Mucosa of rectum (tissue), 2 donors: ENCODE data around the gene LMX1B.

ENCODE experiments used
- H3K27ac ChIP-seq, 2 donors: one replicate each; pipeline ENCODE4 v1.7.0; 2013; ENCODE audit warnings: inconsistent platforms in 2 of 2, low read depth in 2 of 2, low read length in 2 of 2
- H3K27me3 ChIP-seq, 2 donors: one replicate each; pipeline ENCODE4 v1.7.0; 2013; ENCODE audit warnings: low read length in 2 of 2; ENCODE audit not compliant: control insufficient read depth in 2 of 2, insufficient read depth in 2 of 2
- H3K36me3 ChIP-seq, 2 donors: one replicate each; pipeline ENCODE4 v1.7.0; 2013; ENCODE audit warnings: low read length in 2 of 2; ENCODE audit not compliant: control insufficient read depth in 2 of 2, insufficient read depth in 2 of 2
- H3K4me1 ChIP-seq, 2 donors: one replicate each; pipeline ENCODE4 v1.7.0; 2013; ENCODE audit warnings: low read length in 2 of 2, mild to moderate bottlenecking in 1 of 2; ENCODE audit not compliant: control insufficient read depth in 2 of 2, insufficient read depth in 2 of 2
- H3K4me3 ChIP-seq, 2 donors: one replicate each; pipeline ENCODE4 v1.7.0; 2013; ENCODE audit warnings: low read length in 2 of 2
- H3K9ac ChIP-seq, 2 donors: one replicate each; pipeline ENCODE4 v1.7.0; 2013; ENCODE audit warnings: low read length in 2 of 2, low read depth in 1 of 2, mild to moderate bottlenecking in 1 of 2
- H3K9me3 ChIP-seq, 2 donors: one replicate each; pipeline ENCODE4 v1.7.0; 2013; ENCODE audit warnings: low read length in 2 of 2; ENCODE audit not compliant: control insufficient read depth in 2 of 2
- donor health status: healthy.
- donor health status: Normal muscosa, but diverticular disease.

Gene LMX1B

DNA sequence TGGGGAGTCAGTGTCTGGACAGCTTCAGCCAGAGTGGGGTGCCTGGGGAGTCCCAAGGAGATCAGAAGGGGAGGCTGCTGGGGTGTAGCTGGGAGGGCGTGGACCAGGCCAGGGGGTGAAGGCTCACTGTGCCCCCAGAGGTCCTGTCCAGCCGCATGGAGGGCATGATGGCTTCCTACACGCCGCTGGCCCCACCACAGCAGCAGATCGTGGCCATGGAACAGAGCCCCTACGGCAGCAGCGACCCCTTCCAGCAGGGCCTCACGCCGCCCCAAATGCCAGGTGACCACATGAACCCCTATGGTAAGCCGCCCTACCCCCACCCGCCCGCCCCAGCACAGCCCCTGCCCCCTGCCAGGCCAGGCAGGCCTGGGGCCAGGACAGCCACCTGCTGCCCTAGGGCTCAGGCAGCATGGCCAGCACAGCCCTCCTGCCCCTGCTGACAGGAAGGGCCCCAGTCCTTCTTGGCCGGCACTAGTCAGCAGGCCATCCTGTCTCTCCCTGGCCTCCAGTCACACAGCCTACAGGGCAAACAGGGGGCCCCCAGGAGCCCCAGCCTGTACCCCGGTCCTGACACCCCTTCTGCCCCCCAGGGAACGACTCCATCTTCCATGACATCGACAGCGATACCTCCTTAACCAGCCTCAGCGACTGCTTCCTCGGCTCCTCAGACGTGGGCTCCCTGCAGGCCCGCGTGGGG lies 82.1 kb downstream of the LMX1B start:
- Histone ChIP-seq H3K36me3 (no peaks in the 10 kb centered on the region), H3K27ac (no peak overlapping the region), H3K9ac (no peak overlapping the region), H3K9me3 (no peaks in the 10 kb centered on the region), H3K4me1 (no peaks in the 10 kb centered on the region), H3K27me3 (peaks cover 15 to 26% of the 10 kb centered on the region in 2 donors), H3K4me3 (no peak overlapping the region)

DNA sequence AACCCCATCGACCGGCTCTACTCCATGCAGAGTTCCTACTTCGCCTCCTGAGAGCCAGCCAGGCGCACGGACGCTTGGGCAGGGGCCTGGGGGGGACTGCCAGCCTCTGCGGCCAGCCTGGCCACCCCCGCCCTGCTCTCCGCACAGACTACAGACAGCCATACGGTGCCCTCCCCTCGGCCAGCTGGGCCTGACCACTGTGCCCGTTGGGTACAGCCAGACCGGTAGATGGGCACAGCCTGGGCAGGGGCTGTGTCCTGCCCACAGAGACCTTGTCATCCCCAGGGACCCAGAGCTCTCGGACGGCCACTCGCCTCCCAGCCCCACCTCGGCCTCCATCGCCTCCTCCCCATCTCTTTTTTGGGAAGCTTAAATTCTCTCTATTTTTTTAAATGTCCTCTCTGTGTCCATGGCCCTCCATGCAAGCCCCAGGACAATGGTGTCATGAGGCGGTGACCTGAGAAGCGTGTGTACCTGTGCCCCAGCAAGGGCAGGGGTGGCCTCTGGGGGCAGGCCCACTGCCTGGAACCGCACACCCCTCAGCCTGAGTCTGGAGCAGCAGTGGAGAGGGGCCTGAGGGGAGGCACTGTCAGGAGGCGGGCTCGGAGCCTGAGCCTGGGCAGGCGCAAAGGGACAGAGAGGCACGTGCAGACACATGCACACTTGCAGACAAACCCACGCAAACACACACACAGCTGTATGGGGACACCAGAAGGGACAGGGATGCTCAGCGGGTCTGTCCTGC lies 82.8 kb downstream of the LMX1B start:
- Histone ChIP-seq H3K4me1 (no peaks in the 10 kb centered on the region), H3K27me3 (peaks cover 16 to 26% of the 10 kb centered on the region in 2 donors), H3K27ac (no peak overlapping the region), H3K9me3 (no peaks in the 10 kb centered on the region), H3K9ac (no peak overlapping the region), H3K36me3 (no peaks in the 10 kb centered on the region), H3K4me3 (no peak overlapping the region)

DNA sequence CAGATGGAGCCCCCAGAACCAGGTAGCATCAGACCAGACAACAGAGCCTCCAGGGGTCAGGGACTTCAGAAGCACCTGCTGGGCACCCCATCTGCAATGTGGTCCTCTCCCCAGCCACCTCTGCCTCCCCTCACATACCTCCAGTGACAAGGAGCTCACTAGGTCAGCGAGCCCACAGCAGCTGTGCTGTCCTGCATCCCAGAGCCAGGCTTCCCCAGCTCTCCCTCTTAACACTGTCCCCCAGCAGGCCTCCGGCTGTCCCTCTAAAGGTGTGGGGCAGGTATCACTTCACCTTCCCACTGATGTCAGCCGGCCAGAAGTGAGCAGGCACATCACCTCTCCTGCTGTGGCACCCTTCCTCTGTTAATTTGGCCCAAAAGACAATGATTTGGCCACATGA lies 83.6 kb downstream of the LMX1B start:
- H3K36me3 ChIP-seq = no peaks in the 10 kb centered on the region
- H3K9ac ChIP-seq = no peak overlapping the region
- H3K9me3 ChIP-seq = no peaks in the 10 kb centered on the region
- peaks cover 20 to 33% of the 10 kb centered on the region in 2 donors for H3K27me3 ChIP-seq
- H3K4me3 ChIP-seq = no peak overlapping the region
- H3K27ac ChIP-seq = no peak overlapping the region
- H3K4me1 ChIP-seq = no peaks in the 10 kb centered on the region

DNA sequence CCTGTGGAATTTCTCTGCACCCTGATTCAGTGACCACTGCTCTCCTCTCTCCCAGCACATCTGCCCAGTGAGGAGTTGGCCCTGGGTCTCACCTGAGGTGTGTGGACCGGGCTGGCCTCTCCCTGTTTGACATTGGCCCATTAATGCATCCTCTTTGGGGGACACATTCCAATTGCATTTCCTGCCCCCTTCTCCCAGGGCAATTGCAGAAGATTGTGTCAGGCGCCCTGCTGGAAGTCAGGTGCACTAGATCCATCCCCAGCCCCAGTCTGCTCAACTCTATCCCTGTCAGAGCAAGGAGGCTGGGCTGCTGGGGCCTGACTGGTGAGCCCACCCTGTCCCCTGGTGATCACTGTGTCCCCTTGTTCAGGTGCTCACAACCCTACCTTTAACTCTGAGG lies 84.5 kb downstream of the LMX1B start:
- Histone ChIP-seq H3K36me3 (no peaks in the 10 kb centered on the region), H3K9ac (no peak overlapping the region), H3K9me3 (no peaks in the 10 kb centered on the region), H3K27me3 (peaks cover 27 to 39% of the 10 kb centered on the region in 2 donors), H3K4me1 (no peaks in the 10 kb centered on the region), H3K4me3 (no peak overlapping the region), H3K27ac (no peak overlapping the region)

DNA sequence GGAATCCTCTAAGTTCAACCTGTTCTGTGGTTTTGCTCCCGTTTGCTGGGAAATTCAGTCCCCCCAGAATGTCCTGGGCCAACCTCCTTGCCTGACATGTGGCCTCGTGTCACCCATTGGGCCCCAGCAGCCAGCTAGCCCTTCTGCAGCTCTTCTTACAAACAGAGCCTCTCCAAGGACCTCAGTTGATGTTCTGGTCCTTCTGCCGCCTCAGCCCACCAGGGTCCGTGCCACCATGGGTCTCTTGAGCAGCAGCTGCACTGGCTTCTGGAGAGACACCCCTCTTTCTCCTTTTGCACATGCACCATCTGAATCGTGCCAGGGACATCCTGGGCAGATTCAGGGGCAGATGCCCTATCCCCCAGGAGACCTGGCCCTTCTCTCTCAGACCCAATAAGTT lies 85.0 kb downstream of the LMX1B start:
- Histone ChIP-seq H3K9ac (no peak overlapping the region), H3K9me3 (no peaks in the 10 kb centered on the region), H3K36me3 (no peaks in the 10 kb centered on the region), H3K27ac (no peak overlapping the region), H3K4me1 (no peaks in the 10 kb centered on the region), H3K4me3 (no peak overlapping the region), H3K27me3 (peaks cover 31 to 44% of the 10 kb centered on the region in 2 donors)

DNA sequence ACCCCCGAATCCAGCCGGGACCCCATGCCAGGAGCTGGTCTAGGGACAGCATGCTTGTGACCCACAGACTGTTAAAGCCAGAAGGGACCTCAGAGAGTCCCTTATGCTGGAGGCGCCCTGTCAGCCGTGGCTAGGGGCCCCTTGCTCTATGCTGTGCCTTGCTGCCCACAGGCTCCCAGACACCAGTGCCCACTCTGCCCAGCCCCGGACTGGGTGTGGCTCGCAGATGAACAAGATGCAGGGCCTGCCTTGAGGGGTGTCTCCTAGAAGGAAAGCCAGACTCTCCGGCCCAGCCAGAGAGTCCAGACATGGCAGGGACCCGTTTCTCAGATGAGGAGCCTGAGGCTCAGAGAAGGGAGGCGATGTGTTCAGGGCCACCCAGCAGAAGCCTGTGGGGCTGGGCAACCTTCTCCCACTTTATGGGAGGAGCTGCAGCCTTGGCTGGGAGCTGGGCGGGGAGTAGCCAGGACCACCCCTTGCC lies 85.7 kb downstream of the LMX1B start:
- H3K36me3 ChIP-seq = no peaks in the 10 kb centered on the region
- H3K27me3 ChIP-seq = peaks cover 38 to 49% of the 10 kb centered on the region in 2 donors
- H3K9ac ChIP-seq = no peak overlapping the region
- no peaks in the 10 kb centered on the region for H3K4me1 ChIP-seq
- H3K9me3 ChIP-seq = no peaks in the 10 kb centered on the region
- H3K27ac ChIP-seq = no peak overlapping the region
- H3K4me3 ChIP-seq = no peak overlapping the region

DNA sequence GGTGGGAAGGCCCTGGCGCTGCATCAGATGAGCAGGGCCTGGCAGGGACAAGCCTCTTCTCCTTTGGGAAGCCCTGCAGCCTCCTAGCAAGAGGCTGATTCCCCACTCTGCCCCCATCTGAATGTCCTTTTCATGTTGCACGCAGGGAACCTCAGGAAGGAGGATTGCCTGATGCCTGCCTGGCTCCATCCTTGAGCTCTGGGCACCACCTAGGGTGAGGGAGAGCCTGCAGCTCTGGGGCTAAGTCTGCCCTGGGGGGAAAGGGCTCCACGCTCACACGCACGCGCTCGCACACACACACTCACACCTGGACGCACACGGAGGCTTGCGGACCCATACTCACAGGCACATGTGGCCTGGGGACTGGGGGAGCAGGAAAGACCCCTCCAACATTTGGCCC lies 86.6 kb downstream of the LMX1B start:
- Histone ChIP-seq H3K4me3 (no peak overlapping the region), H3K27ac (no peak overlapping the region), H3K36me3 (no peaks in the 10 kb centered on the region), H3K9me3 (no peaks in the 10 kb centered on the region), H3K9ac (no peak overlapping the region), H3K27me3 (peaks cover 41 to 46% of the 10 kb centered on the region in 2 donors), H3K4me1 (no peaks in the 10 kb centered on the region)

DNA sequence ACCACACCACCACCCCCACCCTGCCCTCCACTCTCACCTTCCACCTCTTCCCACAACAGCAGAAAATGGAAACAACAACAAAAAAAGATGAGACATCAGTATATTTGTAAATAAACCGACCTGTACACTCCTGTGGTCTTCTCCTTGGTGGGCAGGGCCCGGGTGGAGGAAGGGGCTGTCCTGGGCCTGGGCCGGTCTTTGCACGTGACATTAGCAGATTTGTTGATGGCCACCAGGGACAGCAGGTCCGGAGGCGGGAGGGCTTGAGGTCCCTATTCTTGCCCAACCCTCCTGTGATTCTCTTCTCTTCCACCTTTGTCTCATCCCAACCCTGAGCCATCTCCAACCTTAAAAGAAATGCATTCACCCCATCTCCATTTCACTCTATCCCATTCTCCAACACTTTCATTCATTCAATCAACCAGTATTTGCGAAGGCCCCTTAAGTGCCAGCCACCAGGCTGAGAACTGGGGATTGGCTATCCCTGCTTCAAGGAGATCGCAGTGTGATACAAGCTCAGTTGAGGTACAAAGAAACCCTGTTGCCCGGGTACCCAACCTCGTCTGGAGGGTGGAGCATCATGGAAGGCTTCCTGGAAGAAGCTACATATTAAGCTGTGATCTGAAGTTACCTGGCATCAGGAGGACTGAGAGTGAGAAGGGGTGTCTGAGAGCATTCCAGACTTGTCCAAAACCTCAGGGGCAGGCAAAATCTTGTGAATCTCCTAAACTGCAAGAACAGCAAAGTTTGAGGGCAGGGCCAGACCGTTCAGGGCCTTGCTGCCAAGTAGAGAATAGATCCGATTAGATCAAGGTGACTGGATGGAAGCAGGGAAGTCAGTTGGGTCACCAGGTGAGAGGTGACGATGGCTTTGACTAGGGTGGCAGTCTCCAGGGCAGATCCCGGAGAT lies 87.4 kb downstream of the LMX1B start:
- no peak overlapping the region for H3K9ac ChIP-seq
- H3K9me3 ChIP-seq = no peaks in the 10 kb centered on the region
- no peaks in the 10 kb centered on the region for H3K36me3 ChIP-seq
- no peak overlapping the region for H3K27ac ChIP-seq
- no peaks in the 10 kb centered on the region for H3K4me1 ChIP-seq
- peaks cover 41 to 50% of the 10 kb centered on the region in 2 donors for H3K27me3 ChIP-seq
- no peak overlapping the region for H3K4me3 ChIP-seq

DNA sequence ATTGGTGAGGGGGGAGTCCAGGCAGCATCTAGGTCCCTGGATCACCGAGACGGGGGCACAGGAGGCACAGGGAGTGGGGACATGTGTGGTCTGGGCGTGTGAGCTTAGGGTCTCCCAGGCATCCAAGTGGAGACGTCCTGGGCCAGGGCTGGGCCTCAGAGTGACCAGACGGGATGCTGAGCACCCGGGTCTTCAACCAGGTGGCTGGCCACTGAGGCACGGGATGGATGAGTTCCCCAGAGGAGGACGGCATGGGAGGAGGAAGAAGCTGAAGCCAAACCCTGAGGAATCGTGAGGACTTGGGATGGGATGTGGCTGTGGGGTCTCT lies 88.0 kb downstream of the LMX1B start:
- Histone ChIP-seq H3K4me1 (no peaks in the 10 kb centered on the region), H3K36me3 (no peaks in the 10 kb centered on the region), H3K4me3 (no peak overlapping the region), H3K9ac (no peak overlapping the region), H3K27me3 (peaks cover 43 to 50% of the 10 kb centered on the region in 2 donors), H3K9me3 (no peaks in the 10 kb centered on the region), H3K27ac (no peak overlapping the region)
